CD8-positive, alpha-beta memory T cell (primary cell): ENCODE results near the gene C2CD4A. TPM values are rescaled to one million over a fixed set of nuclear protein-coding genes. Genes with fewer than 3 reads are reported as not detected.
A peak's percentile ranks its signal among the peaks of the same experiment; 100 is the strongest.

Source experiments
- CTCF ChIA-PET: fragments of 350-600 bp; sonication (Branson Sonifier 250); formaldehyde crosslinking; loops from one replicate; lab custom pipeline; 2021; ENCODE audit warnings: antibody characterized with exemption; lab: Charles Lee
- POLR2A ChIA-PET: fragments of 350-600 bp; sonication (Branson Sonifier 250); formaldehyde crosslinking; loops from one replicate; lab custom pipeline; 2021; ENCODE audit warnings: antibody characterized with exemption; lab: Charles Lee
- DNase-seq, 5 donors: peaks; one replicate each; pipeline versions ENCODE4 v3.0.0 to v3.0.0-alpha.2; 2020 to 2022; ENCODE audit warnings: mixed read lengths in 1 of 5
- H3K27ac ChIP-seq: one replicate; pipeline ENCODE4 v1.7.0; 2013; ENCODE audit warnings: low read depth, mild to moderate bottlenecking, low read length, moderate library complexity
- H3K27me3 ChIP-seq: 2 replicates; pipeline ENCODE4 v1.7.0; 2013; ENCODE audit warnings: low read length, mild to moderate bottlenecking; ENCODE audit not compliant: insufficient read depth, poor library complexity, severe bottlenecking
- H3K36me3 ChIP-seq: 2 replicates; pipeline ENCODE4 v1.7.0; 2013; ENCODE audit warnings: mild to moderate bottlenecking, low read length, moderate library complexity; ENCODE audit not compliant: insufficient read depth
- H3K4me1 ChIP-seq: 2 replicates; pipeline ENCODE4 v1.7.0; 2013; ENCODE audit warnings: mild to moderate bottlenecking, low read length, moderate library complexity; ENCODE audit not compliant: insufficient read depth
- H3K4me3 ChIP-seq: 2 replicates; pipeline ENCODE4 v1.7.0; 2013; ENCODE audit warnings: mild to moderate bottlenecking, low read length
- H3K9me3 ChIP-seq: 2 replicates; pipeline ENCODE4 v1.7.0; 2013; ENCODE audit warnings: mild to moderate bottlenecking, low read length
- H3K27ac Mint-ChIP-seq, 8 donors: one replicate each; pipeline ENCODE4 v1.8.0; 2020 to 2021; ENCODE audit warnings: mixed read lengths in 8 of 8, mild to moderate bottlenecking in 6 of 8, inconsistent platforms in 3 of 8, moderate library complexity in 3 of 8
- H3K27me3 Mint-ChIP-seq, 2 donors: one replicate each; pipeline ENCODE4 v1.8.0; 2020 to 2021; ENCODE audit warnings: mixed read lengths in 2 of 2, mild to moderate bottlenecking in 1 of 2, moderate library complexity in 1 of 2
- H3K36me3 Mint-ChIP-seq, 3 donors: one replicate each; pipeline ENCODE4 v1.8.0; 2020 to 2021; ENCODE audit warnings: mixed read lengths in 3 of 3, inconsistent platforms in 1 of 3, mild to moderate bottlenecking in 1 of 3
- H3K4me1 Mint-ChIP-seq, 3 donors: one replicate each; pipeline ENCODE4 v1.8.0; 2020 to 2021; ENCODE audit warnings: mixed read lengths in 3 of 3, inconsistent platforms in 1 of 3, mild to moderate bottlenecking in 1 of 3
- H3K4me3 Mint-ChIP-seq, 7 donors: one replicate each; pipeline ENCODE4 v1.8.0; 2020 to 2021; ENCODE audit warnings: mixed read lengths in 7 of 7, mild to moderate bottlenecking in 6 of 7, moderate library complexity in 4 of 7, inconsistent platforms in 2 of 7
- H3K9me3 Mint-ChIP-seq, 5 donors: one replicate each; pipeline ENCODE4 v1.8.0; 2020 to 2022; ENCODE audit warnings: mixed read lengths in 5 of 5, mild to moderate bottlenecking in 3 of 5, moderate library complexity in 2 of 5, inconsistent platforms in 1 of 5
- polyA plus RNA-seq: library from polyadenylated mRNA; unstranded; fragments of 300-500 nt; fragmentation: Illumina TruSeq; gene quantifications from one replicate; pipeline ENCODE4 v1.2.3, GENCODE V29; 2021
- total RNA-seq, 2 experiments: library from RNA; stranded (reverse); gene quantifications; one replicate each; pipeline ENCODE4 v1.2.3, GENCODE V29; 2021

Gene C2CD4A, protein sequence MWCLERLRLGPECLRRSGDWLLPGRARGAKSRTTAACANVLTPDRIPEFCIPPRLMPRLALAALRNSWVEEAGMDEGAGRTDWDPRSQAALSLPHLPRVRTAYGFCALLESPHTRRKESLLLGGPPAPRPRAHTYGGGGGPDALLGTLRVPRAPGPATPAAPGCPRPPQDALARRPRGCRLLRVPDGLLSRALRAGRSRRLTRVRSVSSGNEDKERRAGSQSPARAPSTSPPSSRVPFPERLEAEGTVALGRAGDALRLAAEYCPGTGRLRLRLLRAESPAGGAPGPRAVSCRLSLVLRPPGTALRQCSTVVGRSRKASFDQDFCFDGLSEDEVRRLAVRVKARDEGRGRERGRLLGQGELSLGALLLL
- total RNA-seq (under 1 TPM; 0.09 to 0.13 TPM), polyA plus RNA-seq (not detected)

DNA sequence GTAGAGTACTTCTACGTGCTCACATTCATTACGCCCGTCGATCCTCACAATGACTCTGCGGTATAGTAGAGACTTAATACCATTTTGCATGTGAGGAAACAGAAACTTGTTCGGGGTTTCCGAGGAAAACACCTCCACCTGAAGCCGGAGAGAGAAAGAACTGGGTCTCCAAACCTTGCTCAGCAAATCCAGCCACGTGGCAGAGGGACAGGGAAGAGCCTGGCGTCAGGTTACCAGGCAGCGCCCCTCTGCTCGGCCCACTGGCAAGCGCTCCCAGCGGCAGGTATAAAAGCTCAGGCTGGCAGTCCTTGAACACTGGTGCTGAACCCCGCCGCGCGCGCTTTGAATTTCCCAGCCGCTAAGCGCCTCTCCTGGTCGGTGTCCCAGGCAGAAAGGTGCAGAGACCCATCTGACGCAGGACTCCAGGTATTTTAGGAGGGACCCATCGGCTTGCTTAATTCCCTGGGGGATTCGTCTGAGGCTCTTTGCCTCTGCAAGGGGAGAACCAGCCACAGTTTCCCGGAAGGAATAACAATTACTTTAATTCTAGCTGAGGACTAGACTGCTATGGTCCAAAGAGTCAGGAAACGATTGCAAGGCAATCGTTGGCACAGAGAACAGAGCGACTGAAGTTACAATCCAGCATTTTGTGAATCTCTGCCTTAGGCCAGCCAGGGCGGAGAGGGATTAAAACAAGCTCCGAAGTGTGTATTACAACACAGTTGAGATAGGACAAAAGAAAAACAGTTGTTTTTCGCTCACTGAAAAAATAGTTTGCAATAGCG is at the start of gene C2CD4A:
Gene C2CD4A, plus strand, starts transcription at position 315 of the 785 bp plus-strand sequence. CDS start 637 bp downstream, outside the sequence.
- Histone ChIP-seq H3K27me3 (peaks cover 4% of the 10 kb centered on the region), H3K4me1 (peaks cover 8% of the 10 kb centered on the region), H3K4me3 (peak within 1 kb of the TSS; percentile 55), H3K36me3 (no peaks in the 10 kb centered on the region), H3K27ac (no peak within 1 kb of the TSS), H3K9me3 (no peaks in the 10 kb centered on the region)
- H3K4me3 Mint-ChIP-seq = peak within 1 kb of the TSS; percentile 84 to 93 (median 91)
- ChIA-PET POLR2A (no interaction called here), CTCF (interaction anchor here (1.1 to 1.6 kb wide), 2 partner anchors 10 to 15 kb away, joined by 4 to 5 read pairs; no protein-coding TSS in a partner anchor)
- peak within 1 kb of the TSS in 5 of 8 donors; percentile 20 to 77 (median 49) for H3K27ac Mint-ChIP-seq
- peaks cover 0 to 4% (median 0%) of the 10 kb centered on the region in 3 donors for H3K36me3 Mint-ChIP-seq
- H3K27me3 Mint-ChIP-seq = peaks cover 2 to 20% of the 10 kb centered on the region in 2 donors
- no peaks in the 10 kb centered on the region for H3K9me3 Mint-ChIP-seq
- peak; percentile 47 to 75 (median 51) for DNase-seq
- H3K4me1 Mint-ChIP-seq = peaks cover 24 to 36% (median 24%) of the 10 kb centered on the region in 3 donors

DNA sequence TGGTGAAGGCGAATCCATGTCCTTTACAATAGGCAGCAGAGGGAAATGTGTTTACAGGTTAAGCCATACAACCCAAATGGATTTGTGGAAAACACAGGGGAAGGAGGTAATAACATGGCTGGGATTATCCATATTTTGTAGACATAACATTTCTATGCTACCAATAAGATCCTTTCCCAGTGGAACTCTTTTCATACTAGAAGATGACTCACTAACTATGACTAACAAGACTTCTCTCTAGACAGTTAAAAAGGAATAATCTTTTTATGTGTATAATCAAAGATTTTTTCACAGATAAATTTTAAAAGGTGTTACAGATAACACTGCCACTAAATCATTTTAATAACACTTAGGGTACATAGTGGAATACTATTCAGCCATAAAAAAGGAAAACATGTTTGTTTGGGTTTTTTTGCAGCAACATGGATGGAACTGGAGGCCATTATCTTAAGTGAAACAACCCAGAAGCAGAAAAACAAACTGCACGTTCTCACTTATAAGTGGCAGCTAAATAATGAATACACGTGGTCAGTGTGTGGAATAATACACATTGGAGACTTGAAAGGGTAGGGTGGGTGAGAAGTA is 46.1 kb upstream of the C2CD4A start:
- Histone ChIP-seq H3K4me3 (no peak overlapping the region), H3K36me3 (peaks cover 11% of the 10 kb centered on the region), H3K27ac (no peak overlapping the region), H3K4me1 (no peaks in the 10 kb centered on the region), H3K27me3 (no peaks in the 10 kb centered on the region), H3K9me3 (no peaks in the 10 kb centered on the region)
- ChIA-PET POLR2A (no interaction called here), CTCF (no interaction called here)
- DNase-seq = no peak
- Mint-ChIP-seq H3K27me3 (no peaks in the 10 kb centered on the region), H3K9me3 (peaks cover 0 to 2% (median 0%) of the 10 kb centered on the region in 5 donors), H3K27ac (no peak overlapping the region), H3K4me1 (peaks cover 3 to 4% (median 3%) of the 10 kb centered on the region in 3 donors), H3K36me3 (peaks cover 26 to 66% (median 51%) of the 10 kb centered on the region in 3 donors), H3K4me3 (no peak overlapping the region)

DNA sequence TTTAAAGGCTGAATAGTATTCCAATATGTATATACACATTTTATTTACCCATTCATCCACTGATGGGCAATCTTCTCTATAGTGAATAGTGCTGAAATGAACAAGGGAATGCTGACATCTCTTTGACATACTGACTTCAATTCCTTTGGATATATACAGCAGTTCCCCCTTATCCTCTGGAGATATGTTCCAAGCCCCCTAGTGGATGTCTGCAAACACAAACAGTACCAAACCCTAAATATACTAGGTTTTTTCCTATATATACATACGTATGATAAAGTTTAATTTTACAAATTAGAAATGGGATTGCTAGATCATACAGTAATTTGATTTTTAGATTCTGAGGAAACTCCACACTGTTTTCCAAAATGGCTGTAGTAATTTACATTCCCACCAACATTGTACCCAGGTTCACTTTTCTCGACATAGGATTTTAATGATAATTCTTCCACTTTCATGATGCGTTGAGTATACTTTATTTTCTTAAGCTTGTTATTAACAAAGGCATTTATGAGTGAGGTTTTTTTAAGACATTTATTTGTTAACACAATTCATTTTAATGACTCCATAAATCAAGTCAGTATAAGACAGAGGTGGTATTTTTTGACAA is 44.7 kb upstream of the C2CD4A start:
- Histone ChIP-seq H3K27me3 (no peaks in the 10 kb centered on the region), H3K4me1 (no peaks in the 10 kb centered on the region), H3K9me3 (no peaks in the 10 kb centered on the region), H3K36me3 (peaks cover 11% of the 10 kb centered on the region), H3K27ac (no peak overlapping the region), H3K4me3 (no peak overlapping the region)
- no peaks in the 10 kb centered on the region for H3K27me3 Mint-ChIP-seq
- CTCF ChIA-PET = no interaction called here
- POLR2A ChIA-PET = no interaction called here
- no peak overlapping the region for H3K27ac Mint-ChIP-seq
- peaks cover 26 to 68% (median 41%) of the 10 kb centered on the region in 3 donors for H3K36me3 Mint-ChIP-seq
- no peak for DNase-seq
- H3K9me3 Mint-ChIP-seq = no peaks in the 10 kb centered on the region
- no peak overlapping the region for H3K4me3 Mint-ChIP-seq
- peaks cover 9 to 12% (median 10%) of the 10 kb centered on the region in 3 donors for H3K4me1 Mint-ChIP-seq

DNA sequence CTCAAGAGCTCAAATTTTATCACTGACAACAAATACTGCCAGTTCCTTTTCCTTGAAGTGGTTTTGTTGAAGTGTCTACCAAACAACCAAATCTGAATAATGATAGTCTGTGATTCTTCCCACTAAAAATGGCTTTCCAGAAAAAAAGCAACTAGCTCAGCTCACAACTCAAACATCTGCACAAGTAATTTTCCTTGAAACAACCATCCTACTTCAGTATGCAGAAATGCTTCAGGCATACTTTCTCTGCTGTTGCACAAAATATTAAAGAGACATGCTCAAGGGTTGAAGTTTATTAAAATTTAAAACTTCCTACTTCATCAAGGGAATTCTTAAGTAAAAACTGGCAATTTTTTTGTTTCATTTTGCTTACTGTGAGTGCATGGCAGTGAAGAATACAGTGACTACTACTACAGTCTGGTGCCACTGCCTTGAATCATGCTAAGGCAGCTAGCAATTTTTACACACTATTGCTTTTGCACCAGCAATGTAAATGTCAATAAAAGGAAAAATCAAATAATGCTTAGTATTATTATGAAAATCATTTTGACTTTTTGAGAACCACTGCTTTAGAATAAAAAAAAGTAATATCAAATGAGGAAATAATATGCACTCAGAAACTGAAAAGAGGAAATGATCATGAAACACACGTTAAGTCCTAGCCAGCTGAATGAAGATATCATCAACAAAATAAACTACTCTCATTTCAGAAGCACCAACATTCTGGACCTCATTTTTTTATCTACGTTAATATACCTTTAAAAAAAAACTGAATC is 40.1 kb upstream of the C2CD4A start:
- H3K36me3 Mint-ChIP-seq = peaks cover 17 to 70% (median 18%) of the 10 kb centered on the region in 3 donors
- no peak overlapping the region for H3K27ac Mint-ChIP-seq
- ChIA-PET POLR2A (no interaction called here), CTCF (interaction anchor here (2.1 kb wide), 1 partner anchor 34 kb away, joined by 5 read pairs; the partner anchor contains the start of gene VPS13C)
- H3K36me3 ChIP-seq = no peaks in the 10 kb centered on the region
- no peak overlapping the region for H3K4me3 ChIP-seq
- H3K4me1 Mint-ChIP-seq = peaks cover 21 to 33% (median 22%) of the 10 kb centered on the region in 3 donors
- DNase-seq = no peak
- H3K27ac ChIP-seq = no peak overlapping the region
- H3K27me3 Mint-ChIP-seq = no peaks in the 10 kb centered on the region
- H3K4me1 ChIP-seq = no peaks in the 10 kb centered on the region
- H3K9me3 Mint-ChIP-seq = no peaks in the 10 kb centered on the region
- H3K27me3 ChIP-seq = no peaks in the 10 kb centered on the region
- no peaks in the 10 kb centered on the region for H3K9me3 ChIP-seq
- no peak overlapping the region for H3K4me3 Mint-ChIP-seq

DNA sequence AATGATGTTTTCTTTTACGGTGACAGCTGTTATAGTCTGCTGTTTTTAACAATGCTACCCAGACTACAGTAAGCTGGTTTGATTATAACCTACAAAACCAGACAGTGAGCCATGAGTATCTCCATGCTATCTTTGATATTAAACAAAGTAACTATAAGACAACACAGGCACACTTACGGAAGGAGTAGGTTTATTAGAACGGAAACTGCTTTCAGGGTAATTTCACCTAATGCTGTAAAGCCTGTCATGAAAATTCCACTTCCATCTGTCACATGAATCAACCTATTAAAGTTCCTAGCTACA is 39.6 kb upstream of the C2CD4A start:
- no peak overlapping the region for H3K4me3 Mint-ChIP-seq

DNA sequence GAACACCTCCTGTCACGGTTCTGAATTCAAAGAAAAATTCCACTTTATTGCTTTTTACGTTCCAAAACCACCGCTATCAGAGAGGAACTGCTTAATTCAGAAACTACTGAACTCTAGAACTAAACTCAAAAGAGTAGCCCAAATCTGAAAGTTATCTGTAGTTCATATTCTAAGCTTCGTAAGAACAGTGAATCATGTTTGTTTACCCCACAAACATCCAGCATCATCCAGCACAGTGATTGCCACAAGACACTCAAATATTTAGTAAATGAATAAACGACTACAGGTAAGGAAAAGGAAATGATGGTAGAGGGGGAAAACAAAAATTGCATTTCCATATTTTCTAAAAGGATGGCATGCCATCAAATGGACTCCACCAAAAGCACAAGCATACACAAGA is 38.9 kb upstream of the C2CD4A start:
- Histone ChIP-seq H3K9me3 (no peaks in the 10 kb centered on the region), H3K36me3 (no peaks in the 10 kb centered on the region), H3K4me1 (no peaks in the 10 kb centered on the region), H3K27me3 (no peaks in the 10 kb centered on the region), H3K4me3 (no peak overlapping the region), H3K27ac (no peak overlapping the region)
- Mint-ChIP-seq H3K27ac (no peak overlapping the region), H3K4me3 (no peak overlapping the region), H3K36me3 (peaks cover 9 to 61% (median 10%) of the 10 kb centered on the region in 3 donors), H3K4me1 (peaks cover 21 to 36% (median 22%) of the 10 kb centered on the region in 3 donors), H3K9me3 (no peaks in the 10 kb centered on the region), H3K27me3 (no peaks in the 10 kb centered on the region)
- ChIA-PET POLR2A (no interaction called here), CTCF (no interaction called here)
- no peak for DNase-seq

More for the DNA sequence above, 39.6 kb upstream of the C2CD4A start:
- no peaks in the 10 kb centered on the region for H3K27me3 ChIP-seq
- Mint-ChIP-seq H3K36me3 (peaks cover 11 to 64% (median 13%) of the 10 kb centered on the region in 3 donors), H3K9me3 (no peaks in the 10 kb centered on the region), H3K27me3 (no peaks in the 10 kb centered on the region), H3K4me1 (peaks cover 21 to 33% (median 22%) of the 10 kb centered on the region in 3 donors), H3K27ac (peak overlapping the region in 1 of 8 donors; percentile 60)
- ChIA-PET POLR2A (no interaction called here), CTCF (no interaction called here)
- DNase-seq = no peak
- H3K9me3 ChIP-seq = no peaks in the 10 kb centered on the region
- no peaks in the 10 kb centered on the region for H3K36me3 ChIP-seq
- no peaks in the 10 kb centered on the region for H3K4me1 ChIP-seq
- no peak overlapping the region for H3K27ac ChIP-seq
- H3K4me3 ChIP-seq = no peak overlapping the region

DNA sequence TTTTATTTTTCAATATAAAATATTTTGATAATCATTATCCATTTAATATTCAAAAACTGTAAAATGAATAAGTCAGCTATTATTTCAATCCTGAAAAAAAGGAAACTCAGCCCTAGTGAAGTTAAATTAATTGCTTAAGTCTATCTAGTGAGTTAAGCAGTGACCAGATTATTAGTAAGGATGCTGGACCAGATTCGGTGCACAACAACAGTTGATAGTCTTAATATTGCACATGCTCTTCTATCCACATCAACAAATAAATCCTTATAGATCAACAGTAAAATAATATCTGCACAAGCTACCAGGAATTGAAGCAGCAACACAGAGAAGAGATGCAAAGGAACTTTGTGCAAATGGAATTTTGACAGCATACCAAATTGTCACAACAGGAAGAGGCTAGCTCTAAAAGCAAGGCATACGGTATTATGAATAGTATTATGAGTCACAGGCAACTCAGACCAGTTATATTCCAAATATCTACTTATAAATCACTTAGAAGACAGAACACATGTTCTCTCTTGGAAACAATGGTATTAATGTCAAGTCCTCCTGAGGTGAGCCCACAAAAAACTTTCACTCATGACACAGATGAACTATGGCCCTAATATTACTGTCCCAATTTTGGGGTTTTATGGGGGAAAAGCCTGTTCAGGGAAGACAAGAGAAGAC is 31.4 kb upstream of the C2CD4A start:
- Mint-ChIP-seq H3K27ac (peak overlapping the region in 2 of 8 donors; percentile 0 to 1), H3K4me3 (no peak overlapping the region), H3K36me3 (peaks cover 16 to 52% (median 17%) of the 10 kb centered on the region in 3 donors), H3K27me3 (no peaks in the 10 kb centered on the region), H3K4me1 (peaks cover 20 to 47% (median 33%) of the 10 kb centered on the region in 3 donors), H3K9me3 (peaks cover 0 to 7% (median 0%) of the 10 kb centered on the region in 5 donors)
- no peak for DNase-seq
- Histone ChIP-seq H3K27me3 (no peaks in the 10 kb centered on the region), H3K27ac (no peak overlapping the region), H3K4me3 (no peak overlapping the region), H3K36me3 (no peaks in the 10 kb centered on the region), H3K9me3 (no peaks in the 10 kb centered on the region), H3K4me1 (no peaks in the 10 kb centered on the region)
- ChIA-PET CTCF (no interaction called here), POLR2A (no interaction called here)
